Left ventricle myocardium inferior (tissue), 1 donor: ENCODE data around the gene TSPEAR. TPM values are rescaled to one million over a fixed set of nuclear protein-coding genes. Genes with fewer than 3 reads are reported as not detected.

Experiments
- DNase-seq: peaks from one replicate; pipeline ENCODE4 v3.0.0-alpha.2; 2020
- H3K27ac ChIP-seq: fragments of 200-600 bp; replicated peaks from 2 replicates; pipeline ENCODE4 v1.8.0; 2021
- H3K27me3 ChIP-seq: fragments of 200-600 bp; 2 replicates; pipeline ENCODE4 v1.8.0; 2021; ENCODE audit warnings: low read depth
- H3K36me3 ChIP-seq: fragments of 200-600 bp; 2 replicates; pipeline ENCODE4 v1.8.0; 2021
- H3K4me1 ChIP-seq: fragments of 200-600 bp; 2 replicates; pipeline ENCODE4 v1.8.0; 2021
- H3K4me3 ChIP-seq: fragments of 200-600 bp; 2 replicates; pipeline ENCODE4 v1.8.0; 2021; ENCODE audit warnings: mild to moderate bottlenecking, moderate library complexity
- H3K9me3 ChIP-seq: fragments of 200-600 bp; replicated peaks from 2 replicates; pipeline ENCODE4 v1.8.0; 2021
- intact Hi-C: fragments of 100-400 bp; cut with micrococcal nuclease; formaldehyde crosslinking; loops from one replicate; pipeline ENCODE4 v1.11.0; 2022
- total RNA-seq: library from RNA; stranded (reverse); fragmentation: NEBNext Ultra II Directional; extraction: Animal tissue kit (Norgen Biotek cat#: 25700); gene quantifications from one replicate; pipeline ENCODE4 v1.2.1, GENCODE V29; 2021
- TF ChIP-seq, protein P1 (sequence below): fragments of 200-600 bp; IDR thresholded peaks from 2 replicates; pipeline ENCODE4 v1.8.0; 2021; ENCODE audit warnings: antibody characterized with exemption, mild to moderate bottlenecking, borderline replicate concordance
- donor health status: DM: no; HTN: yes; CAD: no; lungs with severe emphysema.

The TSPEAR gene
- total RNA-seq, 1 donor from 2014 or later, result 3.3 TPM

DNA sequence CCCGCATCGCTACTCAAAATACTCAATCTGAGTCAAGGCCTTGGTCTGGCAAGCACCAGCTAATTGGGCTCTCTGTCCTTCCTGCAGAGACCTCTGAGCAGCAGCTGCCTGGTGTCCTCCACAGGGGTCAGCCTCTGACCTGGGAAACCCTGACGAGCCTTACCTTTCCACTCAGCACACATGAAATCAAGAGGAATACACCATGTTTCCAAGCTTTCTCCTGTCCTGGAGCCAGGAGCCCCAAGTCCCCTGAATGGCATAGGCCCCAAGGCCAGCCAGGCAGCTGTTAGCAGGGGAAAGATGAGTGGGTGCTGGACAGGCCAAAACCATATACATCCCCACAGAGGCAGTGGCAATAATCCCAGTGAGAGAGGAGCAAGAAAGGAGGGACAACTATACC, 27.2 kb upstream of the TSPEAR start:
- H3K4me1 ChIP-seq, result no peaks in the 10 kb centered on the region
- DNase-seq, result no peak
- intact Hi-C loops, result no loop called here
- peaks cover 6% of the 10 kb centered on the region for H3K36me3 ChIP-seq
- no peak overlapping the region for H3K4me3 ChIP-seq
- H3K9me3 ChIP-seq, result peaks cover 50% of the 10 kb centered on the region
- no peaks in the 10 kb centered on the region for H3K27me3 ChIP-seq
- TF ChIP-seq, protein P1, sequence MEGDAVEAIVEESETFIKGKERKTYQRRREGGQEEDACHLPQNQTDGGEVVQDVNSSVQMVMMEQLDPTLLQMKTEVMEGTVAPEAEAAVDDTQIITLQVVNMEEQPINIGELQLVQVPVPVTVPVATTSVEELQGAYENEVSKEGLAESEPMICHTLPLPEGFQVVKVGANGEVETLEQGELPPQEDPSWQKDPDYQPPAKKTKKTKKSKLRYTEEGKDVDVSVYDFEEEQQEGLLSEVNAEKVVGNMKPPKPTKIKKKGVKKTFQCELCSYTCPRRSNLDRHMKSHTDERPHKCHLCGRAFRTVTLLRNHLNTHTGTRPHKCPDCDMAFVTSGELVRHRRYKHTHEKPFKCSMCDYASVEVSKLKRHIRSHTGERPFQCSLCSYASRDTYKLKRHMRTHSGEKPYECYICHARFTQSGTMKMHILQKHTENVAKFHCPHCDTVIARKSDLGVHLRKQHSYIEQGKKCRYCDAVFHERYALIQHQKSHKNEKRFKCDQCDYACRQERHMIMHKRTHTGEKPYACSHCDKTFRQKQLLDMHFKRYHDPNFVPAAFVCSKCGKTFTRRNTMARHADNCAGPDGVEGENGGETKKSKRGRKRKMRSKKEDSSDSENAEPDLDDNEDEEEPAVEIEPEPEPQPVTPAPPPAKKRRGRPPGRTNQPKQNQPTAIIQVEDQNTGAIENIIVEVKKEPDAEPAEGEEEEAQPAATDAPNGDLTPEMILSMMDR, result no peak
- H3K27ac ChIP-seq, result no peak overlapping the region

DNA sequence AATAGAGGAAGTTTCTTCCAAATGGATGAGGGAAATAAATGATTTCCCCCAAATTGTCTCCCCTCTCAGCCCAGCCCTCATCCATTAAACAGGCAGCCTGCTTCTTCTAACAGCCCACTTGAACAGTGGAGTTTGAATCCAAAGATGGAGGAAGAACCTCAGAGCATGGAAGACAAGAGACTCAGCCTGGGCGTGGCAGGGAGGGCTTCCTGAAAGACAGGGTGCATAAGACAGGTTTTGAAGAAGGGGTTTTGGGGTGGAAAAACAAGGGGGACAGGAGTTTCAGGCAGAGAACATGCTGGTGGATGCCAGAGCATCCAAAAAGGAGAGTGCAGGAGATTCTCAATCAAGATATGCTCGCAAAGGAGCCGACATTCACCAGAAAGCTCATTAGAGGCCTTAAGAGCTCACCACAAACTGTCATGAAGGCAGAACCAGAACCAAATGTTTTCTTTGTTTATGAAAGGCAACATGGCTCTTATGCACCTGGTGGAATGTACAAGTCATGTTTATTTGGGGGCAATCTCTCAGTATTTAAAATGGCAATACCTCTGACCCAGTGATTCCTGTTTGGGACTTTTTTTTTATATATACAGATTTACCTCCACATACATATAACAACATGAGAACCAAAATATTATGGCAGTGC, 26.5 kb upstream of the TSPEAR start:
- Histone ChIP-seq H3K4me1 (no peaks in the 10 kb centered on the region), H3K27me3 (no peaks in the 10 kb centered on the region), H3K4me3 (no peak overlapping the region), H3K27ac (no peak overlapping the region), H3K36me3 (peaks cover 6% of the 10 kb centered on the region), H3K9me3 (peaks cover 50% of the 10 kb centered on the region)
- intact Hi-C loops, result no loop called here
- TF ChIP-seq, protein P1, result no peak
- DNase-seq, result no peak

DNA sequence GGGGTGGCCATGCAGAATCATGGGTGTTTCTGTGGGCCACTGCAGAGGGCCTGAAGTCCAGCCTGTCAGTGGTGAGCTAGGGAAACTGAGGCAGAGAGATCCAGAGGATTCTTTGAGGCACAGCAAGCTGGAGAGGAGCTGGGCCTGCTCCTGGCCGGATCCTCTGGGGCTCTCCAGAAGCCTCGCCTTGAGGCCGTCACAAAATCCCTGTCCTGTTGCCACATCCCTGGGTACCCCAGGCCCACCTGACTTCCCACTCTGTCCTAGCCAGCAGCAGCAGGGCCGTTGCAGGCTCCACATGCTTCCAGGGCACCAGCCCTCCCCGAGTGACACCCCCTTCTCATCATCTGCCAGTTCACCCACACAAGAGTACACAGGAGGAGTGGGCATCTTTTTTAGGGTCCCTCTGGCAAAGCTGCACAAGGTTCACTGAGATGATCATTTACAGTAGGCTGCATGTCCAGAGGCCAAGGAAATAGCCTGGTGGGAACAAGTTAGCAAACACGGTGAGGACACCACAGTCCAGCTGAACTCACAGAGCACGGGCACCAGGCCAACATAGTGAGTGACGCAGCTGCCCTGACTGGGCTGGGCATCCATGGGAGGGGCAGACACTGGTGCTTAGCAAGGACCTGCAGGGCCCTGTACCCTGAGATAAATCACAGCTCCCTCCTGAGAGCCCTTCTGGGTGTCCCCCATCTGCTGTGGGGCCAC, 25.1 kb upstream of the TSPEAR start:
- H3K27me3 ChIP-seq, result no peaks in the 10 kb centered on the region
- intact Hi-C loops, result no loop called here
- no peak overlapping the region for H3K27ac ChIP-seq
- TF ChIP-seq, protein P1, result no peak
- no peak overlapping the region for H3K4me3 ChIP-seq
- peaks cover 50% of the 10 kb centered on the region for H3K9me3 ChIP-seq
- no peak for DNase-seq
- H3K36me3 ChIP-seq, result peaks cover 6% of the 10 kb centered on the region
- no peaks in the 10 kb centered on the region for H3K4me1 ChIP-seq

DNA sequence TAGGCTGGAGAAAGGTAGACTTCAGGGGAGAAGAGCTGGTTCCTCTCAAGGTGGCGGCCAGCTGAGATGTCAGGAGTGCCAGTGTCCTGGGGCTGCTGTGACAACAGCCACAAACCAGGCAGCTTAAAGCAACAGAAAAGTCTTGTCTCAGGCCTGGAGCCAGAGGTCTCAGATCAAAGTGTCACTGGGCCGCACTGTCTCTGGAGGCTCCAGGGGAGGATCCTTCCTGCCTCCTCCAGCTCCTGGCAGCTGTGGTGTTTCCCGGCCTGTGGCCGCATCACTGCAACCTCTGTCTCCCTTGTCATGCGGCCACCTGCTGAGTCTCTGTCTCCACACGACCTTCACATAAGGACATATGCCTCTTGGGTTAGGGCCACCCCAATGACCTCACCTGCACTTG, 24.4 kb upstream of the TSPEAR start:
- H3K4me1 ChIP-seq, result no peaks in the 10 kb centered on the region
- H3K9me3 ChIP-seq, result peaks cover 50% of the 10 kb centered on the region

DNA sequence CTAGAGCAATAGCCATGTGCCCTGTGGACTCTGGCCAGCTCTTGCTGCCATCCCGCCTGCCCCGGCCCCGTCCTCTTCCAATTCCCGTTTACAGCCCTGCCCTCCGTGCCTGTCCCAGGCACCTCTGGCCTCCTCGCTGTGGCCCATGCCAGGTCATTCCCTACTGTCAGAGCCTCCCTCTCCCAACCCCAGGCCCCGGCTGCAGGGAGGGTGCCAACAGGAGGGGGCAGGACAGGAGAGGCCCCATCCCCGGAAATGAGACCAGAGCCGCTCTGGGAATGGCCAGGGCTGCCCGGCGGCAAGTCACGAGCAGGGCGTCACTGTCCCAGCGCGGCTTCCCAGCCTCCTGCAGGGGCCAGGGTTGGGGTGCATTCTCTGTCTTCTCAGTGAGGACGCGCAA, 23.5 kb upstream of the TSPEAR start:
- Histone ChIP-seq H3K27me3 (no peaks in the 10 kb centered on the region), H3K36me3 (peaks cover 6% of the 10 kb centered on the region), H3K4me3 (no peak overlapping the region), H3K9me3 (peaks cover 43% of the 10 kb centered on the region), H3K27ac (no peak overlapping the region), H3K4me1 (no peaks in the 10 kb centered on the region)
- intact Hi-C loops, result no loop called here
- no peak for DNase-seq
- TF ChIP-seq, protein P1, result no peak

More for the DNA sequence above, 24.4 kb upstream of the TSPEAR start:
- no peak for DNase-seq
- TF ChIP-seq, protein P1, result no peak
- H3K27me3 ChIP-seq, result no peaks in the 10 kb centered on the region
- H3K36me3 ChIP-seq, result peaks cover 6% of the 10 kb centered on the region
- H3K27ac ChIP-seq, result no peak overlapping the region
- no peak overlapping the region for H3K4me3 ChIP-seq
- intact Hi-C loops, result no loop called here
